IMR-90 (cell line): Measurements from ENCODE around the gene GNAS. TPM values are rescaled to one million over a fixed set of nuclear protein-coding genes. Genes with fewer than 3 reads are reported as not detected.

Experiments used
- ATAC-seq: fragments of 200-7000 bp; cut with Tn5 transposase; 2 replicates; pipeline ENCODE4 v1.9.1; 2020; ENCODE audit warnings: low read depth, mild to moderate bottlenecking, moderate library complexity
- BruUV-seq: library from RNA; stranded (reverse); fragments of 400-500 nt; replicated peaks from 2 replicates; lab custom pipeline; 2021; lab: Mats Ljungman, UMichigan
- CTCF ChIA-PET: fragments of 300-600 bp; formaldehyde crosslinking; extraction: SDS; loops from one replicate; lab custom pipeline; 2021; ENCODE audit warnings: antibody characterized with exemption; lab: Yijun Ruan, JAX
- POLR2A ChIA-PET: fragments of 300-600 bp; sonication (Branson Sonifier 250); formaldehyde crosslinking; loops from one replicate; lab custom pipeline; 2022; ENCODE audit warnings: antibody characterized with exemption; ENCODE audit not compliant: unreplicated experiment; lab: Charles Lee
- DNase-seq: peaks from one replicate; pipeline ENCODE4 v3.0.0; 2013
- H2AFZ ChIP-seq: replicated peaks from 2 replicates; pipeline ENCODE3; 2013; ENCODE audit warnings: low read length, mild to moderate bottlenecking; ENCODE audit not compliant: poor library complexity
- H2AK5ac ChIP-seq: 2 replicates; pipeline ENCODE4 v1.6.1; 2013; ENCODE audit warnings: low read depth, low read length, inconsistent platforms
- H2AK9ac ChIP-seq: replicated peaks from 2 replicates; pipeline ENCODE3; 2013; ENCODE audit warnings: mild to moderate bottlenecking, low read depth, low read length, moderate library complexity; ENCODE audit not compliant: poor library complexity
- H2BK120ac ChIP-seq: 2 replicates; pipeline ENCODE4 v1.6.1; 2013; ENCODE audit warnings: low read depth, low read length, inconsistent platforms
- H2BK15ac ChIP-seq: 3 replicates; pipeline ENCODE4 v1.6.1; 2013; ENCODE audit warnings: low read depth, low read length, inconsistent platforms
- H2BK20ac ChIP-seq: 2 replicates; pipeline ENCODE4 v1.6.1; 2013; ENCODE audit warnings: low read depth, mild to moderate bottlenecking, inconsistent platforms, low read length, moderate library complexity
- H2BK5ac ChIP-seq: 2 replicates; pipeline ENCODE4 v1.6.1; 2013; ENCODE audit warnings: mild to moderate bottlenecking, low read depth, low read length, inconsistent platforms; ENCODE audit not compliant: poor library complexity, severe bottlenecking
- H3K14ac ChIP-seq: replicated peaks from 2 replicates; pipeline ENCODE4 v1.6.1; 2013; ENCODE audit warnings: low read depth, low read length, inconsistent platforms
- H3K18ac ChIP-seq: 2 replicates; pipeline ENCODE4 v1.6.1; 2013; ENCODE audit warnings: low read depth, low read length, control low read depth
- H3K23ac ChIP-seq: 2 replicates; pipeline ENCODE4 v1.6.1; 2013; ENCODE audit warnings: low read depth, low read length, inconsistent platforms
- H3K27ac ChIP-seq: 2 replicates; pipeline ENCODE4 v1.5.1; 2013; ENCODE audit warnings: mild to moderate bottlenecking, control low read depth, low read length; ENCODE audit not compliant: insufficient read depth
- H3K27me3 ChIP-seq: 2 replicates; pipeline ENCODE4 v1.6.1; 2013; ENCODE audit warnings: low read length; ENCODE audit not compliant: control insufficient read depth, insufficient read depth
- H3K36me3 ChIP-seq: 2 replicates; pipeline ENCODE4 v1.6.1; 2013; ENCODE audit warnings: low read length, mixed read lengths; ENCODE audit not compliant: control insufficient read depth, insufficient read depth
- H3K4ac ChIP-seq: 2 replicates; pipeline ENCODE4 v1.6.1; 2013; ENCODE audit warnings: low read depth, low read length, inconsistent platforms
- H3K4me1 ChIP-seq: 2 replicates; pipeline ENCODE4 v1.6.1; 2013; ENCODE audit warnings: low read length, mixed read lengths; ENCODE audit not compliant: control insufficient read depth, insufficient read depth
- H3K4me2 ChIP-seq: 2 replicates; pipeline ENCODE4 v1.6.1; 2013; ENCODE audit warnings: low read depth, mild to moderate bottlenecking, control low read depth, low read length, moderate library complexity
- H3K4me3 ChIP-seq: 2 replicates; pipeline ENCODE4 v1.5.1; 2013; ENCODE audit warnings: low read depth, mild to moderate bottlenecking, control low read depth, low read length, moderate library complexity; ENCODE audit not compliant: insufficient read depth
- H3K56ac ChIP-seq: 2 replicates; pipeline ENCODE4 v1.6.1; 2013; ENCODE audit warnings: low read length, inconsistent platforms; ENCODE audit not compliant: insufficient read depth; ENCODE audit errors: extremely low read depth
- H3K79me1 ChIP-seq, 2 experiments: 2 replicates each; pipeline ENCODE4 v1.6.1; 2013; ENCODE audit warnings: low read length in 2 of 2, inconsistent platforms in 1 of 2, low read depth in 1 of 2
- H3K9ac ChIP-seq: 2 replicates; pipeline ENCODE4 v1.6.1; 2013; ENCODE audit warnings: low read depth, low read length, control low read depth
- H3K9me1 ChIP-seq: 2 replicates; pipeline ENCODE4 v1.6.1; 2013; ENCODE audit warnings: low read length, inconsistent platforms; ENCODE audit not compliant: insufficient read depth
- H3K9me3 ChIP-seq: 2 replicates; pipeline ENCODE4 v1.6.1; 2013; ENCODE audit warnings: low read length; ENCODE audit not compliant: control insufficient read depth, insufficient read depth
- H4K20me1 ChIP-seq: 2 replicates; pipeline ENCODE4 v1.6.1; 2013; ENCODE audit warnings: low read length, inconsistent platforms; ENCODE audit not compliant: insufficient read depth
- H4K5ac ChIP-seq: 2 replicates; pipeline ENCODE4 v1.6.1; 2013; ENCODE audit warnings: mild to moderate bottlenecking, low read depth, low read length, control low read depth
- H4K8ac ChIP-seq, 2 experiments: 2 replicates each; pipeline ENCODE4 v1.6.1; 2013; ENCODE audit warnings: low read depth in 2 of 2, low read length in 2 of 2, control low read depth in 1 of 2, inconsistent platforms in 1 of 2
- H4K91ac ChIP-seq: 2 replicates; pipeline ENCODE4 v1.6.1; 2013; ENCODE audit warnings: low read depth, low read length, inconsistent platforms; ENCODE audit not compliant: insufficient read depth
- MAFK ChIP-seq: IDR thresholded peaks from 2 replicates; pipeline ENCODE4 v1.6.1; 2012; ENCODE audit warnings: low read depth, low read length, improper control_type of control experiment
- SMC3 ChIP-seq: fragments of 150-350 bp; IDR thresholded peaks from 2 replicates; pipeline ENCODE4 v1.6.1; 2016; ENCODE audit warnings: low read depth, mild to moderate bottlenecking, antibody characterized with exemption, low read length, moderate library complexity
- dilution Hi-C: fragments of 300-500 bp; cut with HindIII; formaldehyde crosslinking; loops from one replicate; pipeline ENCODE4 v1.14.3; 2018; ENCODE audit warnings: low sequenced_read_pairs; ENCODE audit not compliant: unreplicated experiment
- in situ Hi-C: fragments of 300-500 bp; cut with MboI; formaldehyde crosslinking; loops from 3 replicates; pipeline ENCODE4 v1.14.3; 2019; ENCODE audit warnings: low sequenced_read_pairs, inconsistent platforms, mixed read lengths
- intact Hi-C: fragments of 100-400 bp; cut with micrococcal nuclease; formaldehyde crosslinking; loops from 2 replicates; pipeline ENCODE4 v1.10.0; 2022
- polyA plus RNA-seq, 3 experiments: library from polyadenylated mRNA; depleted of rRNA; stranded (reverse); fragments of >200 nt; gene quantifications; 2 replicates each; pipeline ENCODE4 v1.2.3, GENCODE V29; 2012; ENCODE audit warnings: low replicate concordance in 1 of 3
- total RNA-seq: library from RNA; depleted of rRNA; stranded (reverse); fragments of >200 nt; gene quantifications from 2 replicates; pipeline ENCODE4 v1.2.3, GENCODE V29; 2012

Gene GNAS
- total and polyA plus RNA-seq, 2 of the 4 experiments (the other 2 are of a cell fraction) = 397 to 1,356 TPM

- Histone ChIP-seq H4K5ac (no peak overlapping the region), H4K91ac (no peak overlapping the region), H3K56ac (no peak overlapping the region), H4K20me1 (no peaks in the 10 kb centered on the region), H3K4me2 (no peak overlapping the region), H2BK15ac (no peak overlapping the region), H3K9ac (no peak overlapping the region), H3K27me3 (peaks cover 5% of the 10 kb centered on the region), H2AK5ac (no peak overlapping the region), H3K4ac (no peak overlapping the region), H3K4me3 (no peak overlapping the region), H2BK20ac (no peak overlapping the region), H4K8ac (no peak overlapping the region), H3K27ac (no peak overlapping the region), H3K36me3 (no peaks in the 10 kb centered on the region), H3K23ac (no peak overlapping the region), H2AFZ (no peak overlapping the region), H3K9me3 (no peaks in the 10 kb centered on the region), H3K9me1 (no peaks in the 10 kb centered on the region), H3K14ac (no peak overlapping the region), H2BK120ac (no peak overlapping the region), H2BK5ac (no peak overlapping the region), H3K4me1 (no peaks in the 10 kb centered on the region), H3K79me1 (no peaks in the 10 kb centered on the region), H3K18ac (no peak overlapping the region), H2AK9ac (no peak overlapping the region)
- no peak for TF ChIP-seq SMC3
- TF ChIP-seq MAFK = peak; percentile 64
- ATAC-seq (no peak), DNase-seq (no peak)
- ChIA-PET POLR2A (no interaction called here), CTCF (no interaction called here)
- intact Hi-C loops = no loop called here
- dilution Hi-C loops = no loop called here
- BruUV-seq = no TSS peak
- in situ Hi-C loops = no loop called here
Measured at GRCh38 chr20:58953050-58953449, 100.5 kb downstream of the GNAS start.
